ENCODE measurements around the gene CTRB2.
"Not testable (repeated sequence)": the region's sequence is repeated elsewhere in the genome, so short reads cannot be mapped to it uniquely, and the experiment has no call there.

Gene CTRB2

GRCh38 chr16:75206749-75207451, at the start of gene CTRB2:
TSS of gene CTRB2 (minus strand) at chr16:75207161. CDS start at chr16:75207141, 20 bp downstream.
- no peak for DNase-seq

DNA sequence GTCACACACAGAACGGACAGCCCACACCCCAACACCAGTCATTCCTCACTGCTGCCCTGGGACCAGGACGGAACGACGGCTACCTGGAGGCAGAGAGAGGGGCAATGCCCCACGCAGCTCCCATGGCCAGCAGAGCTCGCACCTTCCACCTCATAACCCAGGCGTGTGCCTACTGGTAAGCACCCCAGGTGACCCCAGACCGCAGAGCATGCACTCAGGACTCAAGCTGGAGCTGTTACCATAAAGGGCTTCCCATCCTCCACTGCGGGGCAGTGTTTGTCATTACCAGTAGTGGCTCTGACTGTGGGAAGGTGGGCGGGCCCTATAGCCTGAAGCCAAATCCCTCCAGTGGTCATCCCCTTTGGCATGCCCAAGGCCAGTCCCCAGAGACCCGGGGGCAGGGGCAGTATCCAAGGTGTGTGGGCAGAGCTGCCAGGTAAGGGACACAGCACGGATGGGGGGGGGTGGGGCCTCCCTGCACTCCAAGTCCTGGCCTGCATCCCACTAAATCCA, 49.2 kb upstream of the CTRB2 start:
- DNase-seq = no peak

GRCh38 chr16:75254359-75254837, 47.4 kb upstream of the CTRB2 start:
- DNase-seq = no peak

DNA sequence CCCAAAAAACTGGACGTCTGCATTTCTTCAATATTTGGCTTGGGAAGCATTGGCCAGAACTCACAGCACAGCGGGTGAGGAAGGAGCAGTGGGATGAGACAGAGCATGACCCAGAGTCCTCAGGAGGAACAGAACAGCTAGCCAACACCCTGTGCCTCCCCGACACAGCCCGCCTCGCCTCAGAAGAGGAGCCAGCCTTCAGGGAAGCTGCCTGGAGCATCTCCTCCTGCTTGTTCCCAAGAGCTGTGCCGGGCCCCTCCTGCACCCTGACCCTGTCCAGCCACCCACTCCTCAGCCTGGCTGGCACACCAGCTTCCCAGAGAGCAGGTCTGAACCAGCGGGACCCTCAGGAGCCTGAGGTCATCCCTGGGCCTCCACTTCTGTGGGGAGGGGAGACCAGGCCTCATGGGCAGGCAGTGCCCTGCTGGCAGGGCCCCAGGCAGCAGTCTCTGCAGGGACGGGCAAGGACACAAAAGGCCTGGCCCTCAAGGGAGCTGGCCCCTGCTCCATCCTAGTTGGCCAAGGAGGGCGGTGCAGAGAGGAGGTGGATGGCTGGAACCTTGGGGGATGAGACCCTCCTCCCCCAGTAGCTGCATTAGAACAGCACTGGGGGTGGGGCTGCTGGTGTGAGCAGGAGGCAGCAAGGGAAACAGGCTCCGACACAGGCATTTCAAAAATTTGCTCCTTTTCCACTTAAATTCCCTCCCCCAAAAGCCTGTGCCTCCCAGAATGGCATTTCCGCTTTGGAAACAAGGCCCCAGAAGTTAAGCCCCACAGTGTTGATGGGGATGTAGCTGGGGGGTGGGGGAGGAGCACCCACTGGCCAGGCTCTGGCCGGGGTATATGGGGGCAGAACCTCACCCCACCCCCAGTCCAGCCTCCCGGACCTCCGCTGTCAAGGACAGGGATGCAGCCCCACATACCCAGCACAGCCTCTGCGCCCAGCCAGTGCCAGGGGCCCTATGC, 46.3 kb upstream of the CTRB2 start:
- no peak for DNase-seq

GRCh38 chr16:75252049-75252864, 45.3 kb upstream of the CTRB2 start:
- DNase-seq = no peak

DNA sequence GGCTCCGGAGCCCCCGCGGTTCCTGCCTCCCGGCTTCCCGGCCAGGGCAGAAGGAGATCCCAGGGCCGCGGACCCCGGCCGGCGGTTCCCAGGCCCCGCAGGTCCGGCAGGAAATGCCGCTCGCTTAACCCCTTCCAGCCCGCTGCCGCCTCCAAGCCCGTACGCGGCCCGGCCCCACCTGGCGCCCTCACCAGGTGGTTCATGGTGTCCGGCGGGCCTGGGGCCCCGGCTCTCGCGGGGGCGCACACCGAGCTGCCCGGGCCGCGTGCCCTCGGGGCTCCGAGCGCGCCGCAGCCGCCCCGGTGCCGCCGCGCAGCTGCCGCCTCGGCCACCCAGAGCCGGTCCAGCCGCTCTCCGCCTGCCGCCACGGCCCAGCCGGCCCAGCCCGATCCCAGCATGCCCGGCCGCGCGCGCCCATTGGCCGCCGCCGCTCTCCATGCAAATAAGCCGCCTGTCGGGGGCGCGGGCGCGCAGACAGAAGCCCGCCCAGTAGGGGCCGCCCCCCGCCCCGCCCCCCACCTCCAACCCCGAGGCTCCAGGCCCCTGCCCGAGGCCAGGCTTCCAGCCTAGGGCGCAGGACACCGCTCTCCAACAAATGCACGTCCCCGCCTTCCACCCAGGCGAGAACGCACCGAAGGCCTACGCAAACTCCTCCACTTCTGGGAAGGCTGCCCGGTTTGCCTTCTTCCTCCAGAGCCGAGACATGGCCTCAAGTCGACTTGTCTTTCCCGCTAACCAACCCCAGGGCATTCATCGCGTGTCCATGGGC, 44.5 kb upstream of the CTRB2 start, which contains the start of gene BCAR1:
Gene BCAR1, minus strand, starts transcription at position 345 of the 769 bp plus-strand sequence. Its CDS starts 142 bp downstream, at position 203.
- no peak for DNase-seq

- no peak for DNase-seq
Measured at GRCh38 chr16:75250809-75251279, 43.9 kb upstream of the CTRB2 start.

GRCh38 chr16:75250089-75250808, 43.3 kb upstream of the CTRB2 start:
- no peak for DNase-seq

DNA sequence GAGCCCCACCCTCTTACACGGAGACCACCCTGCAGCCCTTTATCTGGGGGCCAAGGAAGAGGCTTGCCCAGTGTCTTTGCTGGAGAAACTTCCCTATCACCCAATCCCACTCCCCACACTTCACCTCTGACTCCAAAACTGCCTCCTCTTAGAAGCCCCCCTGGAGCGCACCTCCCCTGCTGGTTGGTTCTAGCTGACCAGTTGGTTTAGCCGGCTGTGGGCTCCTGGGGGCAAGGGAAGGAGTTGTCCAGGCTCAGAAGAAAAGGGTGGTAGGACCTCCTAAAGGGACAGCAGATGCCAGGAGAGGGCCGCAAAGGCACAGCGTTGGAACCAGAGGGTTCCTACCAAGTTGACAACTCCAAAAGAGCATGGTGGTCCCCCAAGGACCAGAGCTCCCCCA, 42.5 kb upstream of the CTRB2 start:
- no peak for DNase-seq

DNA sequence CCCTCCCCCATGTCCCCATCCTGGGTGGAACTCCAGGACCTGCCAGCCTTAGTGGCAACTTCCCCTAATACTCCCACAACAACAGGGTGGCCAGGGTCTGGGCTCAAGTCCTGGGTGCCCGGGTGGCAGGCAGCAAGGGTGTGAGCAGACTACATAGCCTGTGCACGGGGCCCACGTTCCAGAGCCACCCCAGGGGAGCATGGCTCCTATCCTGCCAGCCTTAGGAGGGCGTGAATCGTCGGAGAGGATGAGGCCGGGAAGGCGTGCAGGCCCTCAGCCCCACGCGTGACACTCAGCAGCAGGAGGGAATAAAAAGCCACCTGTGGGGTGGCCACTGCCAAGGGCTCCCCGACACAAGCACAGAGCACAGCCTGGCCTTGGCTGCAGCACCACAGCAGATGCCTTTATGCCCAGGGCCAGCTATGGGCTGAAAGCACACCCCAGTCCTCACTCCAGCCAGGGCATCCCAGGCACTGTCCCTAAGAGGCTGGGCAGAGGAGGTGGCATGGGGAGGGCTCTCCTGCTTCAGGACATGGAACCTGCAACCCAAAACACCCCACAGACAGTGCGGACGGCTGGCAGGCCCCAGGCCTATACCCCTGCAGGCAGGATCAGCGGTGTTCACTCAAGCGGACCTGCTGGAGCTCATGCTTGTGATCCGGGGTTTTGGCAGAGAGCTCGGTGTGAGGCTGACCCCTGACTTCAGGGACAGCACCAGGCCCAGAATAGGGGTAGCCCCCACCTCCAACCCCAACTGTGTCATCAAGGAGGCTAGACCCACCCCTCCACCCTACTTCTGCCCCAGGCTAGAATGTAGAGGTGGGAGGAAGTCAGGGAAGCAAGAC, 41.8 kb upstream of the CTRB2 start:
- DNase-seq = no peak

- no peak for DNase-seq
Measured at GRCh38 chr16:75248142-75248535, 41.2 kb upstream of the CTRB2 start.

GRCh38 chr16:75247249-75247648, 40.3 kb upstream of the CTRB2 start:
- no peak for DNase-seq

DNA sequence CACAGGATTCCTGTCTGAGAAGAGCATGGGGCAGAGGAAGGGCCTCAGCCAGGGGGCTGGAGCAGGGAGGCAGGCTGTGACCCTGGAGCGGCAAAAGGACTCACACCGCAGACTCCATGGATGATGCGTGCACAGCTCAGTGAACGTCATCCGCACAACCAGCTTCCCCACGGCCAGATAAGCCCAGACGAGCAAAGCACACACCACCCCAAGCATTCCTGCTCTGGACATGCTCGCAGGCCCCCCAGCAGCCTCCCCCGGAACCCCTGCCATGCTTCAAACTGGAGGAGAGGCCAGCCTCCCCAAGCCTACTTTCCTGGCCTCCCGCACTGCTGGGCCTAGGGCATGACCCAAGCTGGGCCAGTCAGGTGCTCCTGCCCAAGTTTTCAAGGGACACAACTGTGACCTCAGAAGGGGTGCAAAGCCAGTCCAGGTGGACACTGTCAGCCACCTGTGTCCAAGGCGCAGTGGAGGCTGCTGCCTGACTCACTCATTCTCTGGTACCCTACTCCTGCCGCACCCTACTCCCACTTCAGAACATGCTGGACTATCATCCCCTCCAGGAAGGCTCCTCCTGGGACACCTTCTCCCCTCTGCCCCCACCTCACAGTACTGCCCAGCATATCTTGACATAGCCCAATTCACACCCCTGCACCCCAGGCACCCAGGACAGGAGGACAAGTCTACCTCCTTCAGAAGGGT, 39.7 kb upstream of the CTRB2 start:
- no peak for DNase-seq

DNA sequence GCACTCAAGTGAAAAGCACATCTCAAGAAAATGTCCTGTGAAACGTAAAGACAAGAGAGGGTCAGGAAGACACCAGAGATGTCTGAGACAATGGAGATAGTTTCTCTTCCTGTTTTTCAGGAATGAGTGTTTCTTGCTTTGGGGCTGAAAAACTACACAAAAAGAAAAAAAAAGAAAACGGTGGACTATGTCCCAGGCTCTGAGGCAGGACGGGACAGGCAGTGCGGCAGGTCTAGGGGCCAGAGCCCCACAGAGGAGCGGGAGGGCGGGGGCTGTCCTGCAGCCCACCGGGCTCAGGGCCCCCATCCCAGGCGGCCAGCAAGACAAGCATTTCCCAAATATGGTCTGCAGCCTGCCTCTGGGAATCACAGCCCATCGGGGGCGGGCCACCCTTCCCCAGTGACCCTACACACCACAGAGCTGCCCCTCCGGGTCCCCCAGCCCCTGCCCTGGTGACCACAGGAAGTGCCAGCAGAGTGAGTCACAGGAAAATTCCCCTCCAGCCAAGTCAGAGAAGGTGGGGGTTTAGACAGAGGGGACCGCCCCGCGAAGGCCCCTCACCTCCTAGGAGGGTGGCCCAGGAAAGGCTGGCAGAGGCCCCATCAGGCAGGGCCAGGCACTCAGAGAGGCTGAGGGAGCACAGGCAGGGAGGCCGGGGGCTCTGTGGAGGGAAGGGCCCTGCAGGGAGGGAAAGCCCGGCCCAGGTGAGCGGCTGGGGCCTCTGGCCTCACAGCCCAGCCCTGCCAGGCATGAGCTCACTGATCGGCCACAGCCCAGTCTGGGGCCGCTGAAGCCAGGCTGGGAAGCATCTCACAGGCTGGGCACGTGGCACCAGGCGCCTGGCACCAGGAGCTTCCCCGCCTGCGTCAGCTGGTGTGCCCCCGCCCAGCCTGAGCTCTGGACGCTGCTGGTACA, 38.1 kb upstream of the CTRB2 start:
- no peak for DNase-seq

DNA sequence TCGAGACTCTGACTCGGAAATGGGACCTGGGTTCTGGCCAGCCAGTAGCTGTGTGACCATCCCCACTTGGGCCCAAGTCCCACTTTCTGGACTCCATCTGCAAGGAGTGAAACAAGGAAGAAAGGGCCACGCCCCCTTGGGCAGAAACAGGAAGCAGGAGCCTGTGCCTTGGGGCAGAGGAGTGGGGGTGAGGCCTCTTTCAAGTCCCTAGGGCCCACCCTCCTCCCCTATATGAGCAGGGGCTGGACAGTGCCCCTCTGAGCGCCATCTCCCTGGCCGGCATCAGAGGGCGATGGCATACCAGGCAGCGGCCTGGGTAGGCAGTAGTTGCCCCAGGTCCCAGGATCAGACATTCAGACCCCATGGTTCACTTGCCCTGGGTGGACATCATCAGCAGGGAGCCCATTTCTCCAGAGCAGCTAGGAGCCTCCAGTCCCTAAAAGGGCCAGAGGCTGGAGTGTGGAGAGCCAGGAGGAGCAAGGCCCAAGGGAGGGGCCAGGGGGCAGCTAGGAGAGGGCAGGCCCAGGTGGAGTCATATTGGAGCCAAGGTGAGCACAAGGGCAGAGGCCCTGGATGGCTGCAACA, 37.4 kb upstream of the CTRB2 start:
- no peak for DNase-seq

DNA sequence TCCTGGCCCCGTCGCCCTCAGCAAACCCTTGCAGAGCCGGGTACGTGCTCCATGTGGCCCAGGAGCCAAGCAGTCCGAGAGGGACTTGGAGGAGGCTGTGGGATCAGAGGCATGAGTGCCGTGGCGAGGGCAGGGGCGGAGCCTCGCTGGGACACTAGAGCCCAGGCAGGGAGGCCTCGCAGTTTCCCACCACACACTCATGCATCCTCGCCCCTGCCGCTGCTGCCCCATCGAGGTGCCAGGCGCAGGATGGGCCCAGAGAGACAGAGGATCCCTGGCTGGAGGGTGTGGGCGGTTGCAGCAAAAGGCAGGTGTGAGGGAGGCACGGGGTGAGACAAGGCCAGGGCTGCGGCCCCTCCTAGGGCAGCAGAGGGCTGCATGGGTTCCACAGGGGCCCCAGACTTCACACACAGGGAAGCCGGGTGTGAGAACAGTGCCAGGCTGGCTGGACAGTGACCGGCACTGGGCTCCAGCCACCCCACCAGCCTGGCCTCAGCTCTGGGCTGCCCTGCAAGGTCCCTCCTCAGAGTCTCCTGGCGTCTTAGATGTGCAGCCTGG, 36.8 kb upstream of the CTRB2 start:
- DNase-seq = no peak

DNA sequence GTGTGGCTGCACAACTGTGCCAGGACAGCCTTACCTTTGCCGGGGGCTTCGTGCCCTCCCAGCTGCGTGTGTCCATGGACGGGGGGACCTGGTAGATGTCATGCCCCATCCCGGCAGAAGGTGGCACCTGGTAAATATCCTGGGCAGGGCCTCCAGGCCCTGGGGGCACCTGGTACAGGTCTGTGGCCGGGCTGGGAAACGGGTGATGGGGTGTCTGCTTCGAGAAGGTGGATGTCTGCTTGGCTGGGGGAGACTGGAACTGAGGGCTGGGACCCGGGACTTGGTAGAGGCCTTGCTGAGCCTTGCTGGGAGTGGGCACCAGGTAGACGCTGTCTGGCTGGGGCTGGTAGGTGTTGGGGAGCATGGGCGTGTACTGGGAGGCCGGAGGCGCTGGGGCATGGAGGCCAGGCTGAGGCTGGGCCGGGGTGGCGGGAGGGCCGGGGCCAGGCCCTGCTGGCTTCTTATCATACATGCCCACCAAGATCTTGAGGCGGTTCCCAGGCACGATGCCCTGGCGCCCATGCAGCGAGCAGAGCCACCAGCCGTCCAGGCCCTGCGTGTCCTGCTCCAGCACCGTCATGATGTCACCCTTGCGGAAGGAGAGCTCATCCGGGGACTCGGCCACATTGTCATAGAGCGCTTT, 35.6 kb upstream of the CTRB2 start:
- not testable (repeated sequence) for DNase-seq
